K562 (cell line): ENCODE results near the gene TBC1D7. TPM values are rescaled to one million over a fixed set of nuclear protein-coding genes. Genes with fewer than 3 reads are reported as not detected.
A peak's percentile ranks its signal among the peaks of the same experiment; 100 is the strongest.

Experiments
- HDAC3 ChIP-seq: fragments of 450-650 bp; IDR thresholded peaks from 2 replicates; pipeline ENCODE4 v1.6.1; 2018; ENCODE audit warnings: borderline replicate concordance, mild to moderate bottlenecking, moderate library complexity; ENCODE audit not compliant: partially characterized antibody
- ZNF586 ChIP-seq: fragments of 450-650 bp; formaldehyde crosslinking; conservative IDR thresholded peaks from 2 replicates; pipeline ENCODE4 v1.4.0; 2020; ENCODE audit warnings: mild to moderate bottlenecking, moderate library complexity
- ZSCAN29 ChIP-seq: fragments of 450-650 bp; IDR thresholded peaks from 2 replicates; pipeline ENCODE4 v1.6.1; 2017
- polyA plus RNA-seq, 8 experiments: library from polyadenylated mRNA; depleted of rRNA in 4 of 8; stranded (reverse) in 5 of 8; unstranded in 3 of 8; fragments of >200 nt; fragmentation: Nextera tagmentation in 2 of 8; fragmentation: Illumina TruSeq in 1 of 8; extraction: Ambion mirVana in 2 of 8; extraction: Trizol in 1 of 8; gene quantifications; 2 replicates each; pipeline versions ENCODE4 v1.2.1 to v1.2.3, GENCODE V29; 2011 to 2014; ENCODE audit warnings: inconsistent platforms in 1 of 8, missing spikeins in 1 of 8
- total RNA-seq, 7 experiments: library from RNA; depleted of rRNA in 6 of 7; stranded (reverse); fragments of >200 nt in 6 of 7; fragmentation: Illumina TruSeq in 2 of 7; extraction: Trizol in 2 of 7; gene quantifications; 2 replicates each; pipeline versions ENCODE4 v1.2.1 to v1.2.3, GENCODE V29; 2011 to 2021; ENCODE audit warnings: low replicate concordance in 1 of 7
- TF ChIP-seq, protein P1 (sequence below): fragments of 150-350 bp; IDR thresholded peaks from 2 replicates; pipeline ENCODE4 v1.6.1; 2014; ENCODE audit warnings: low read depth, mild to moderate bottlenecking, low read length, borderline replicate concordance
- TF ChIP-seq, protein P2 (sequence below), 2 experiments: fragments of 150-350 bp in 1 of 2; IDR thresholded peaks; 2 replicates each; pipeline ENCODE4 v1.6.1; 2012 to 2016; ENCODE audit warnings: low read depth in 2 of 2, low read length in 2 of 2, mild to moderate bottlenecking in 1 of 2, moderate library complexity in 1 of 2
- TF ChIP-seq, protein P3 (sequence below): fragments of 450-650 bp; IDR thresholded peaks from one replicate; pipeline ENCODE4 v1.6.1; 2018; ENCODE audit warnings: mild to moderate bottlenecking, moderate library complexity; ENCODE audit not compliant: partially characterized antibody
- TF ChIP-seq, protein P4 (sequence below), 2 experiments: fragments of 450-650 bp in 1 of 2; sonication (generic) in 1 of 2; formaldehyde crosslinking; conservative IDR thresholded peaks; 2 replicates each; pipeline versions ENCODE4 v1.4.0 to v1.8.1; 2020 to 2022; ENCODE audit warnings: mild to moderate bottlenecking in 1 of 2, missing genetic modification reagents in 1 of 2

TBC1D7 gene
- total and polyA plus RNA-seq, 9 of the 15 experiments (the other 6 are each of a cell fraction or from before 2014, with no cell fraction given) = 49.4 to 107 (median 61.1) TPM

DNA sequence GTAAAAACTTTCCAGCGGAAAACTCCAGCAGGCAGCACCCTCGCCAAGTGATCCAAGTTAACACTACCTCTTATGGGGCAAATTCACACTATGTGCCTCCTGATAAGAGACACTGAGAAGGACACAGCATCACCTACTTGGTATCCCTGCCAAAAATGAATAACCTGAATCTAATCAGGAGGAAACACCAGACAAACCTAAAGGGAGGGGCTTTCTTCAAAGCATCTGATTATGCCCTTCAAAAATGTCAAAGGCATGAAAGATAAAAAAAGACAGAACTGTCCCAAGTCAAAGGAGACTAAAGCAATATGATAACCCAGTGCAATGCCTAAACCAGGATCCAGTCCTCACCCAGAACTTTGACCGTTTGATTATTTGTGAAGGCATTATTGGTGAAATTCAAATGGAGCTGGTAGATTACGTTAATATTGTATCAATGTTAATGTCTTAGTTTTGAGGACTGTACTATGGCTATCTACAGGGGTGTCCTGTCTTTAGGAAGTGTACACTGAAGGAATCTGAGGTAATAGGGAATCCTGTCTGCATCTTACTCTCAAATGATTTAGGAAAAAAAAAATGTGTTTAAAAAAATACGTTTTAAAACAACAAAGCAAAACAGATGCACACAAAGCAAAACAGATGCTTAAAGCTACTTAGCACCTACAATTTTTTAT, 8.3 kb downstream of the TBC1D7 start (continued):
- TF ChIP-seq, protein P1, sequence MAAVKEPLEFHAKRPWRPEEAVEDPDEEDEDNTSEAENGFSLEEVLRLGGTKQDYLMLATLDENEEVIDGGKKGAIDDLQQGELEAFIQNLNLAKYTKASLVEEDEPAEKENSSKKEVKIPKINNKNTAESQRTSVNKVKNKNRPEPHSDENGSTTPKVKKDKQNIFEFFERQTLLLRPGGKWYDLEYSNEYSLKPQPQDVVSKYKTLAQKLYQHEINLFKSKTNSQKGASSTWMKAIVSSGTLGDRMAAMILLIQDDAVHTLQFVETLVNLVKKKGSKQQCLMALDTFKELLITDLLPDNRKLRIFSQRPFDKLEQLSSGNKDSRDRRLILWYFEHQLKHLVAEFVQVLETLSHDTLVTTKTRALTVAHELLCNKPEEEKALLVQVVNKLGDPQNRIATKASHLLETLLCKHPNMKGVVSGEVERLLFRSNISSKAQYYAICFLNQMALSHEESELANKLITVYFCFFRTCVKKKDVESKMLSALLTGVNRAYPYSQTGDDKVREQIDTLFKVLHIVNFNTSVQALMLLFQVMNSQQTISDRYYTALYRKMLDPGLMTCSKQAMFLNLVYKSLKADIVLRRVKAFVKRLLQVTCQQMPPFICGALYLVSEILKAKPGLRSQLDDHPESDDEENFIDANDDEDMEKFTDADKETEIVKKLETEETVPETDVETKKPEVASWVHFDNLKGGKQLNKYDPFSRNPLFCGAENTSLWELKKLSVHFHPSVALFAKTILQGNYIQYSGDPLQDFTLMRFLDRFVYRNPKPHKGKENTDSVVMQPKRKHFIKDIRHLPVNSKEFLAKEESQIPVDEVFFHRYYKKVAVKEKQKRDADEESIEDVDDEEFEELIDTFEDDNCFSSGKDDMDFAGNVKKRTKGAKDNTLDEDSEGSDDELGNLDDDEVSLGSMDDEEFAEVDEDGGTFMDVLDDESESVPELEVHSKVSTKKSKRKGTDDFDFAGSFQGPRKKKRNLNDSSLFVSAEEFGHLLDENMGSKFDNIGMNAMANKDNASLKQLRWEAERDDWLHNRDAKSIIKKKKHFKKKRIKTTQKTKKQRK = no peak
- TF ChIP-seq ZSCAN29 = no peak
- TF ChIP-seq, protein P2, sequence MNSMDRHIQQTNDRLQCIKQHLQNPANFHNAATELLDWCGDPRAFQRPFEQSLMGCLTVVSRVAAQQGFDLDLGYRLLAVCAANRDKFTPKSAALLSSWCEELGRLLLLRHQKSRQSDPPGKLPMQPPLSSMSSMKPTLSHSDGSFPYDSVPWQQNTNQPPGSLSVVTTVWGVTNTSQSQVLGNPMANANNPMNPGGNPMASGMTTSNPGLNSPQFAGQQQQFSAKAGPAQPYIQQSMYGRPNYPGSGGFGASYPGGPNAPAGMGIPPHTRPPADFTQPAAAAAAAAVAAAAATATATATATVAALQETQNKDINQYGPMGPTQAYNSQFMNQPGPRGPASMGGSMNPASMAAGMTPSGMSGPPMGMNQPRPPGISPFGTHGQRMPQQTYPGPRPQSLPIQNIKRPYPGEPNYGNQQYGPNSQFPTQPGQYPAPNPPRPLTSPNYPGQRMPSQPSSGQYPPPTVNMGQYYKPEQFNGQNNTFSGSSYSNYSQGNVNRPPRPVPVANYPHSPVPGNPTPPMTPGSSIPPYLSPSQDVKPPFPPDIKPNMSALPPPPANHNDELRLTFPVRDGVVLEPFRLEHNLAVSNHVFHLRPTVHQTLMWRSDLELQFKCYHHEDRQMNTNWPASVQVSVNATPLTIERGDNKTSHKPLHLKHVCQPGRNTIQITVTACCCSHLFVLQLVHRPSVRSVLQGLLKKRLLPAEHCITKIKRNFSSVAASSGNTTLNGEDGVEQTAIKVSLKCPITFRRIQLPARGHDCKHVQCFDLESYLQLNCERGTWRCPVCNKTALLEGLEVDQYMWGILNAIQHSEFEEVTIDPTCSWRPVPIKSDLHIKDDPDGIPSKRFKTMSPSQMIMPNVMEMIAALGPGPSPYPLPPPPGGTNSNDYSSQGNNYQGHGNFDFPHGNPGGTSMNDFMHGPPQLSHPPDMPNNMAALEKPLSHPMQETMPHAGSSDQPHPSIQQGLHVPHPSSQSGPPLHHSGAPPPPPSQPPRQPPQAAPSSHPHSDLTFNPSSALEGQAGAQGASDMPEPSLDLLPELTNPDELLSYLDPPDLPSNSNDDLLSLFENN (IDR thresholded peaks at IDR 0.05; ENCODE audit: low read depth in 2 of 2, low read length in 2 of 2) = peak in 1 of 2 experiments; percentile 63; a peak in 1 of 4 replicates
- TF ChIP-seq ZNF586 (CRISPR knock-in tag) = no peak
- TF ChIP-seq, protein P3, sequence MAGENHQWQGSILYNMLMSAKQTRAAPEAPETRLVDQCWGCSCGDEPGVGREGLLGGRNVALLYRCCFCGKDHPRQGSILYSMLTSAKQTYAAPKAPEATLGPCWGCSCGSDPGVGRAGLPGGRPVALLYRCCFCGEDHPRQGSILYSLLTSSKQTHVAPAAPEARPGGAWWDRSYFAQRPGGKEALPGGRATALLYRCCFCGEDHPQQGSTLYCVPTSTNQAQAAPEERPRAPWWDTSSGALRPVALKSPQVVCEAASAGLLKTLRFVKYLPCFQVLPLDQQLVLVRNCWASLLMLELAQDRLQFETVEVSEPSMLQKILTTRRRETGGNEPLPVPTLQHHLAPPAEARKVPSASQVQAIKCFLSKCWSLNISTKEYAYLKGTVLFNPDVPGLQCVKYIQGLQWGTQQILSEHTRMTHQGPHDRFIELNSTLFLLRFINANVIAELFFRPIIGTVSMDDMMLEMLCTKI = no peak
- TF ChIP-seq HDAC3 = peak; percentile 53
- TF ChIP-seq, protein P4, sequence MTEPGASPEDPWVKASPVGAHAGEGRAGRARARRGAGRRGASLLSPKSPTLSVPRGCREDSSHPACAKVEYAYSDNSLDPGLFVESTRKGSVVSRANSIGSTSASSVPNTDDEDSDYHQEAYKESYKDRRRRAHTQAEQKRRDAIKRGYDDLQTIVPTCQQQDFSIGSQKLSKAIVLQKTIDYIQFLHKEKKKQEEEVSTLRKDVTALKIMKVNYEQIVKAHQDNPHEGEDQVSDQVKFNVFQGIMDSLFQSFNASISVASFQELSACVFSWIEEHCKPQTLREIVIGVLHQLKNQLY (CRISPR knock-in tag; conservative IDR thresholded peaks at IDR 0.05) = no peak
